CD4-positive, alpha-beta T cell treated with Interleukin-15 for 4 hours (primary cell): ENCODE measurements around the gene PDE7B.
"Not testable (repeated sequence)": the region's sequence is repeated elsewhere in the genome, so short reads cannot be mapped to it uniquely, and the experiment has no call there.

Experiments used
- DNase-seq: peaks from one replicate; pipeline ENCODE4 v3.0.0-alpha.2; 2020; ENCODE audit warnings: low spot score

PDE7B gene

GRCh38 chr6:136189104-136189503 lies 337.6 kb downstream of the PDE7B start:
- no peak for DNase-seq

DNA sequence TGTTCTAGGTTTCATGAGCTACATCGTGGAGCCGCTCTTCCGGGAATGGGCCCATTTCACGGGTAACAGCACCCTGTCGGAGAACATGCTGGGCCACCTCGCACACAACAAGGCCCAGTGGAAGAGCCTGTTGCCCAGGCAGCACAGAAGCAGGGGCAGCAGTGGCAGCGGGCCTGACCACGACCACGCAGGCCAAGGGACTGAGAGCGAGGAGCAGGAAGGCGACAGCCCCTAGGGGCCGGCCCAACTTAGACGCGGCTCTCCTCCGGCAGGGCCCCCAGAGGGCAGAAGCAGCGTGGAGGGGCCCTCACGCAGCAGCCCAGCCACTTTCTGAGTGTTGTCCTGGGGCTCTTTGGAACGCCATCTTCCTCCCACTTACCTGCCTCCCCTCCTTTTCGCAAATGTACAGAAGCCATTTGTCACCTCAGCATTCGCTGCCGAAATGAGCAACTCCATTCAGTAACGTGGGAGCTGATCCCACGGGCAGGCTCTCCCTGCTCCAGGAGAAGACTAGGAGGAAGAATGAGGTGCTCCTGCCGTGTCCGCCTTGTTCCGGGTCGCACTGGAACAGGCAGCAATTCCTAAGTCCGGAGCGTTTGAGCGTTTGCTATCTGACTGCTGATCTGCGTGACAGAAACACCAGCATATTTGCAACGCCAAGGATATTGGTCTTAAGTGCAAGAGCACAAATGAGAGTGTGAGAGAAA lies 340.3 kb downstream of the PDE7B start:
- DNase-seq = no peak

- no peak for DNase-seq
Observed at GRCh38 chr6:136192902-136193301, 341.4 kb downstream of the PDE7B start.

- no peak for DNase-seq
Observed at GRCh38 chr6:136201732-136202131, 350.2 kb downstream of the PDE7B start.

DNA sequence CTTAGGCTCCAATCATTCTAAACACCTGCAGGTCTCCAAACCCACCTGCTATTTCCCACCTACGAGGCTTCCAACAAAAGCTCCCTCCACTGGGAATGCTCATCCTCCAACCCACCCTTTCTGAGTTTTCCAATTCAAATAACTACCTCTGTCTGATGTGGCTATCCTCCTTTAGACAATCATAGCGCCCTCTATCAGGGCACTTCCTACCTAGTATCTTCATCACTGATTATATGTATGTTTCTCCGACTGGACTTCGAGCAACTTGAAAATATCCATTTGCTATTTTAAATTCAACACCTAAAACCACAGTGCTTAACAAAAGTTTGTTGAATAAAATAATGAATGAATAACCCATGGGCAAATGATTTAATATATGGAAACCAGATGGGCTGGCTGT lies 357.3 kb downstream of the PDE7B start:
- DNase-seq = no peak

- no peak for DNase-seq
Observed at GRCh38 chr6:136209496-136209895, 358.0 kb downstream of the PDE7B start.

GRCh38 chr6:136210398-136211165 lies 359.1 kb downstream of the PDE7B start:
- no peak for DNase-seq

- no peak for DNase-seq
Observed at GRCh38 chr6:136212608-136213007, 361.1 kb downstream of the PDE7B start.

GRCh38 chr6:136213012-136213539 lies 361.6 kb downstream of the PDE7B start:
- no peak for DNase-seq

GRCh38 chr6:136213853-136214252 lies 362.4 kb downstream of the PDE7B start:
- DNase-seq = no peak

DNA sequence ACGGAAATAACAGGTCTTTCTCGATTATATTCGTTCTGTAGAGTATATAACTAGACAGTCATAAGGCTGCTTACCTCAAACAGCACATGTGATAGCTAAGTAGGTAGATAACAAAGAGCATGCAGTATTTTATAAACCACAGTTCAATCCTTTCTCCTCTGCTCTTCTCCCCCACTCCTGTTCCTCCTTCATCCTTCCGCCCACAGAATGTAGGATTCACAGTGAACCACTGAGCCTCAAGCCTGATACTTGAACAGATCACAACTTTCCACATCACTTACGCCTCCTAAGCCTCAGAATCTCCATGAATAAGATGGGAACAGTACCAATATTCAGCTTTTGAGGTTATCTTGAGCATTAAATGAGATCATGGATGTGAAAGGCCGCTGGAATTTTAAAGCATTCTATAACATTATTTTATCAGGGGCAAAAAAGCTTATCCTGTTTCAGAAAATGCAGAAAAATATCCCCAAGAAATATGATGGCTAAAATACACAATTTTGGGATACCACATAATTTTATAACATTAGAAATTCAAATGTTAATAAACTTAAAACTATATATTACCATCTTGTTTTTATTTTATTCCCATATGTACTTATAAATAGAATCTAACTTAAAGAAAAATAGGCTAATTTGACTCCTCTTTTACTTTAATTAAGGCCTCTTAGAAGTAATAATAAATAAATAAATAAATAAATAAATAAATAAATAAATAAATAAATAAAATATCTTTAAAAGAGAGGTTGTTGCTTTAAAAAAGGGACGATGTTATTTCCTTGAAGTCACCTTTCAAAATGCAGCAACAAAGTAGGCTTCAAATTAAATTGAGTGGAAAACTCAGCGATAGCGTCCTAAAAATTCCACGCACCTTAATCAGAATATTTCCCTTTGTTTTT lies 365.3 kb downstream of the PDE7B start:
- no peak for DNase-seq

DNA sequence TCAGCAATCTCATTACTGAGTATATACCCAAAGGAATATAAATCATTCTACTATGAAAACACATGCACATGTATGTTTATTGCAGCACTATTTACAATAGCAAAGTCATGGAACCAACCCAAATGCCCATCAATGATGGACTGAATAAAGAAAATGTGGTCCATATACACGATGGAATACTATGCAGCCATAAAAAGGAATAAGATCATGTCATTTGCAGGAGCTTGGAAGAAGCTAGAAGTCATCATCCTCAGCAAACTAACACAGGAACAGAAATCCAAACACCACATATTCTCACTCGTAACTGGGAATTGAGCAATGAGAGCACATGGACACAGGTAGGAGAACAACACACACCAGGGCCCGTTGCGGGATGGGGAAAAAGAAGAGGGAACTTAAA lies 373.5 kb downstream of the PDE7B start:
- not testable (repeated sequence) for DNase-seq

DNA sequence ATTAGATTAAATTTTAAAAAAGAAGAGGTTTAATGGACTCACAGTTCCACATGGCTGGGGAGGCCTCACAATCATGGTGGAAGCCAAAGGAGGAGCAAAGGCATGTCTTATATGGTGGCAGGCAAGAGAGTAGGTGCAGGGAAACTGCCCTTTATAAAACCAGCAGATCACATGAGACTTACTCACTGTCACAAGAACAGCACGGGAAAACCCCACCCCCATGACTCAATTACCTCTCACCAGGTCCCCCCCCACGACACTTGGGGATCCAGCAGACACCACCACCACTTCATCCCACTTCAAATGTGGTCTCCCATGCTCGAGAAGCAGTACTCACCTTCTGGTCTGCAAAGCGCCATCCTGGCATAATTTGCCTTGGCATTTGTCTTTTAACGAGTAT lies 374.0 kb downstream of the PDE7B start:
- no peak for DNase-seq

DNA sequence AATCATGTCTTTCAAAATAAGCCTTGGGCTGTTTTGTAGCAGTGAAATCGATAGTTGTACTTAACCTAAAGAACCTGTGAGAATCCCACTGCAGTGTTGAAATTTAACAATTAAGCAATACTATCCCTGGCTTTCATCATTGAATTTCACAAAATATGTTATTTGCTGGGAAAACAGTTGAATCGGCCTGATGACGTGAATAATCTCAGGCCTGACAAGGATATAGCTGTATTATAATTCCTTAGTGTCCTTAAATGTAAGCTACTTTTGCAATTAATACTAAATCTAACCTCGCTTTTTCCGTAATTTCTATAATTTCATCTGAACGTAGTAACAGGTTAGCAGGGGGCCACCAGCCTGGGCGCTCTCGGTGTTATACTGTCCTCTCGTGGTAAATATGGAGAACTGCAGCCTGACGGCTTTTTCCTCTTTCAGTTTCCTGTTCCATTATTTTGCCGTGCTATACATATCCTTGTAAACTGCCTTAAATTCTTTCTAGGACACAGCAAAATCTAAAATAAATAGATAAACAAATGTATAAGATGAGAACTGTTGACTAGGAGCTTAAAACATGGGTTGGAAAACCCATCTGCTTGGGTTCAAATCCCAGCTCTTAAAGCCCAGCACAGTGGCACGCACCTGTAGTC lies 374.6 kb downstream of the PDE7B start:
- DNase-seq = peak; percentile 55

- no peak for DNase-seq
Observed at GRCh38 chr6:136226674-136227377, 375.3 kb downstream of the PDE7B start.

DNA sequence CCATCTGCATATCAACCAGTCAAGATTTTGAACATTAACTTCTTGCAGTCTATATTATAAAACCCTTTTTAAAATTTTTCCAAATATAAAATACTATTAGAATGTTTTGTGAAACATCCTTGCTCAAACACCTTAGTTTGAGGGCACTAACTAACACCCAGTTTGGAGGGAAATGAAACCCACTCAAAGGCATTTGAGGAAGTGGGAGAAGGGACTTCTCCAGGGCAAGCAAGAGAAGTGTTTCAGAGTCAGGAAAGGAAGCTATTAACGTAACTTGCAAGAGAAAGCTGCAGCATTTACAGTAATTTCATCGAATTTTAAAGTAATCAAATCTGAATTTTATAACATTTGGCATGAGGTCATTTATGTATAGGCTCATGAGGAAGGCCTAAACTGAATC lies 377.3 kb downstream of the PDE7B start:
- no peak for DNase-seq

GRCh38 chr6:136230219-136230853 lies 378.8 kb downstream of the PDE7B start:
- DNase-seq = no peak

DNA sequence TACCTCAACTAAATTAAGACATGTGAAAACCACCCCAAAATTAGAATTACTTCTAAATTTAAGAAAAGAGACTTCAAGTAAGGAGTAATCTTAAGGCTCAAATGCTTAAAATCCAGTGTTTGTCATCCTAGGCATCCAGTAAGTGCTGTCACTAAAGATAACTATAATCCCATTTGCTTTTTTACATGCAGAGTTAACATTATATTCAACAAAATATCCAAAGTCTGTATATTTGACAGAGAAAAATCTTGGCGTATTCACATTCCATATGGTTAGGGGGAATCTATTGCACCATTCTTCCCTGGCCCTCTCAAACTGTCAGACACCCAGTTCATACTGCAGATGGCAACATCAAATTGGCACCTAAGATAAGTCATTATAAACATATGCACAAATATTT lies 381.2 kb downstream of the PDE7B start:
- no peak for DNase-seq

DNA sequence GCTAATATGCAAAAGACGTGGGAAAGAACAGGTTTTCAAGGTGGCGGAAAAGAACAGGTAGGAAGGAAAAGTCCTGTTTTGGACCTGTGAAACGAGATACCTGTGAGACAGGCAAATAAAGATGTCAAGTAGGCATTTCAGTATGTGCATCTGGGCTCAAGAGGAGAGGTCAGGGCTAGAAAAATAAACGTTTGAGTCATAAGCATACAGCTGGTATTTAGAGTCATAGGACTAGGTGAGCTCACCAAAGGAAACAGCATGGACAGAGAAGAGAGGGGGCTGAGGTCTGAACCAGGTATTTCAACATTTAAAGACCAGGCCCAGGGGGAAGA lies 383.7 kb downstream of the PDE7B start:
- DNase-seq = no peak

- no peak for DNase-seq
Observed at GRCh38 chr6:136236466-136237293, 385.2 kb downstream of the PDE7B start.
